ENCODE measurements around the gene CLN6. TPM values are rescaled to one million over a fixed set of nuclear protein-coding genes. Genes with fewer than 3 reads are reported as not detected.
A peak's percentile ranks its signal among the peaks of the same experiment; 100 is the strongest.

CLN6 gene
- total RNA-seq, 2 experiments from 2014 or later: 60.2 to 117 TPM

- Histone ChIP-seq H4K20me1 (ENCODE audit: insufficient read depth, low read length) (no peaks in the 10 kb centered on the region), H3K4me2 (ENCODE audit: low read length) (peak overlapping the region; percentile 73), H3K9me2 (ENCODE audit: insufficient read depth, low read length) (no peaks in the 10 kb centered on the region), H2AFZ (ENCODE audit: low read length) (no peak overlapping the region), H3K4me1 (ENCODE audit: insufficient read depth, low read length, poor library complexity, severe bottlenecking) (peaks cover 65% of the 10 kb centered on the region), H3K4me3 (ENCODE audit: low read depth, low read length, poor library complexity, severe bottlenecking) (peak overlapping the region; percentile 49), H3K27ac (ENCODE audit: low read depth, low read length, poor library complexity, severe bottlenecking) (peak overlapping the region; percentile 85), H3K9me3 (ENCODE audit: low read length) (no peaks in the 10 kb centered on the region), H3K79me2 (ENCODE audit: insufficient read depth, low read depth, low read length) (peaks cover 21% of the 10 kb centered on the region; the same call in 1 of the 2 replicates), H3K36me3 (ENCODE audit: insufficient read depth, low read length) (peaks cover 72% of the 10 kb centered on the region)
- ChIA-PET CTCF (ENCODE audit: unreplicated experiment) (no interaction called here), POLR2A (no interaction called here)
- TF ChIP-seq EZH2phosphoT487 (IDR thresholded peaks at IDR 0.05; ENCODE audit: borderline replicate concordance, low read depth, low read length): no peak
- no peak for TF ChIP-seq CTCF (conservative IDR thresholded peaks at IDR 0.05; ENCODE audit: low read length)
- DNase-seq (ENCODE audit: low spot score): peak; percentile 87
- BruUV-seq (replicated peaks): no TSS peak
- intact Hi-C loops (cut with micrococcal nuclease; ENCODE audit: unreplicated experiment): loop anchor here (1.0 to 2.0 kb wide), 4 partner anchors 18 to 347 kb away; no protein-coding TSS in a partner anchor
These were observed 19.7 kb downstream of the CLN6 start for GRCh38 chr15:68209735-68210408.

GRCh38 chr15:68209272-68209671 lies 20.3 kb downstream of the CLN6 start:
- Histone ChIP-seq H2AFZ (ENCODE audit: low read length) (no peak overlapping the region), H3K36me3 (ENCODE audit: insufficient read depth, low read length) (peaks cover 66% of the 10 kb centered on the region), H3K4me3 (ENCODE audit: low read depth, low read length, poor library complexity, severe bottlenecking) (peak overlapping the region; percentile 49), H3K9me3 (ENCODE audit: low read length) (no peaks in the 10 kb centered on the region), H4K20me1 (ENCODE audit: insufficient read depth, low read length) (no peaks in the 10 kb centered on the region), H3K4me1 (ENCODE audit: insufficient read depth, low read length, poor library complexity, severe bottlenecking) (peaks cover 65% of the 10 kb centered on the region), H3K27ac (ENCODE audit: low read depth, low read length, poor library complexity, severe bottlenecking) (peak overlapping the region; percentile 85), H3K79me2 (ENCODE audit: insufficient read depth, low read depth, low read length) (peaks cover 21% of the 10 kb centered on the region; the same call in 1 of the 2 replicates), H3K9me2 (ENCODE audit: insufficient read depth, low read length) (no peaks in the 10 kb centered on the region), H3K4me2 (ENCODE audit: low read length) (peak overlapping the region; percentile 73)
- TF ChIP-seq CTCF (conservative IDR thresholded peaks at IDR 0.05; ENCODE audit: low read length) (no peak), EZH2phosphoT487 (IDR thresholded peaks at IDR 0.05; ENCODE audit: borderline replicate concordance, low read depth, low read length) (no peak)
- CTCF ChIA-PET (ENCODE audit: unreplicated experiment): no interaction called here
- intact Hi-C loops (cut with micrococcal nuclease; ENCODE audit: unreplicated experiment): loop anchor here (1.0 to 2.0 kb wide), 2 partner anchors 18 to 19 kb away; no protein-coding TSS in a partner anchor
- no TSS peak for BruUV-seq (replicated peaks)
- POLR2A ChIA-PET: no interaction called here
- no peak for DNase-seq (ENCODE audit: low spot score)

- ChIA-PET POLR2A (no interaction called here), CTCF (ENCODE audit: unreplicated experiment) (no interaction called here)
- peak overlapping the region; percentile 85 for H3K27ac ChIP-seq (ENCODE audit: low read depth, low read length, poor library complexity, severe bottlenecking)
- no peak overlapping the region for H2AFZ ChIP-seq (ENCODE audit: low read length)
- H3K9me2 ChIP-seq (ENCODE audit: insufficient read depth, low read length): no peaks in the 10 kb centered on the region
- peaks cover 65% of the 10 kb centered on the region for H3K4me1 ChIP-seq (ENCODE audit: insufficient read depth, low read length, poor library complexity, severe bottlenecking)
- intact Hi-C loops (cut with micrococcal nuclease; ENCODE audit: unreplicated experiment): loop anchor here (1.0 to 2.0 kb wide), 2 partner anchors 18 to 20 kb away; no protein-coding TSS in a partner anchor
- H3K4me2 ChIP-seq (ENCODE audit: low read length): peak overlapping the region; percentile 73
- H4K20me1 ChIP-seq (ENCODE audit: insufficient read depth, low read length): no peaks in the 10 kb centered on the region
- BruUV-seq (replicated peaks): no TSS peak
- H3K36me3 ChIP-seq (ENCODE audit: insufficient read depth, low read length): peaks cover 62% of the 10 kb centered on the region
- H3K9me3 ChIP-seq (ENCODE audit: low read length): no peaks in the 10 kb centered on the region
- H3K79me2 ChIP-seq (ENCODE audit: insufficient read depth, low read depth, low read length): peaks cover 21% of the 10 kb centered on the region; the same call in 1 of the 2 replicates
- peak overlapping the region; percentile 49 for H3K4me3 ChIP-seq (ENCODE audit: low read depth, low read length, poor library complexity, severe bottlenecking)
- DNase-seq (ENCODE audit: low spot score): peak; percentile 69
- no peak for TF ChIP-seq EZH2phosphoT487 (IDR thresholded peaks at IDR 0.05; ENCODE audit: borderline replicate concordance, low read depth, low read length)
- no peak for TF ChIP-seq CTCF (conservative IDR thresholded peaks at IDR 0.05; ENCODE audit: low read length)
These were observed 20.8 kb downstream of the CLN6 start for GRCh38 chr15:68208636-68209240.
